Pancreas (tissue), 10 donors: ENCODE measurements around the gene TMEM176A. TPM values are rescaled to one million over a fixed set of nuclear protein-coding genes. Genes with fewer than 3 reads are reported as not detected.

Experiments used
- ATAC-seq, 4 donors: fragments of 200-7000 bp; cut with Tn5 transposase; one replicate each; pipeline versions ENCODE4 v1.8.0 to v1.9.1; 2020; ENCODE audit warnings: mild to moderate bottlenecking in 4 of 4, moderate library complexity in 4 of 4
- DNase-seq, 6 donors: peaks; one replicate each; pipeline ENCODE4 v3.0.0-alpha.2; 2020
- FAIRE-seq: peaks from 2 replicates; lab custom pipeline; 2012; peaks lifted over from hg19 to GRCh38; lab: Jason Lieb, UNC
- H3K27ac ChIP-seq, 4 donors: fragments of 200-600 bp; sonication (generic); 1 replicate in 3 of 4; 2 replicates in 1 of 4; pipeline versions ENCODE4 v1.5.0 to v1.8.0; 2020
- H3K27me3 ChIP-seq, 4 donors: fragments of 200-600 bp; one replicate each; pipeline ENCODE4 v1.8.0; 2021
- H3K36me3 ChIP-seq, 3 donors: fragments of 200-600 bp; sonication (generic) in 1 of 3; one replicate each; pipeline versions ENCODE4 v1.5.0 to v1.8.0; 2020 to 2021
- H3K4me1 ChIP-seq, 3 donors: fragments of 200-600 bp; one replicate each; pipeline ENCODE4 v1.8.0; 2021
- H3K4me3 ChIP-seq, 4 donors: fragments of 200-600 bp; sonication (generic) in 2 of 4; one replicate each; pipeline versions ENCODE4 v1.5.0 to v1.8.0; 2020 to 2021
- H3K9me3 ChIP-seq, 4 donors: fragments of 200-600 bp; one replicate each; pipeline ENCODE4 v1.8.0; 2021
- WGBS, 2 donors: extraction: QIAGEN DNeasy Blood & Tissue Kit; methylation state at CpG; one replicate each; pipeline ENCODE4 v1.1.7; 2013; 5-methylcytosine and 5-hydroxymethylcytosine counted together
- intact Hi-C, 3 donors: fragments of 100-400 bp; cut with DNase I; formaldehyde crosslinking; loops; one replicate each; pipeline versions ENCODE4 v1.11.1 to v1.14.2; 2022
- polyA plus RNA-seq, 2 donors: library from polyadenylated mRNA; stranded (reverse); fragments of 200-250 nt; gene quantifications; one replicate each; pipeline ENCODE4 v1.2.3, GENCODE V29; 2013
- total RNA-seq, 6 donors: library from RNA; stranded (reverse); fragmentation: NEBNext Ultra II Directional in 4 of 6; extraction: Animal tissue kit (Norgen Biotek cat#: 25700) in 4 of 6; gene quantifications; one replicate each; pipeline versions ENCODE4 v1.2.1 to v1.2.4, GENCODE V29; 2021 to 2023
- TF ChIP-seq, protein P1 (sequence below), 4 donors: fragments of 200-600 bp; sonication (generic) in 3 of 4; IDR thresholded peaks; one replicate each; pipeline versions ENCODE4 v1.5.0 to v1.8.0; 2021; ENCODE audit warnings: antibody characterized with exemption in 4 of 4
- donor health status: healthy with polysubstance abuse.
- donor health status: DM: no; HTN: no; CAD: no; lungs with moderate emphysema.
- donor health status: DM: no; HTN: no; CAD: no.
- donor health status: control.
- donor health status: control.
- donor health status: Bipolar disorder and iron deficiency.
- donor health status: DM: yes; HTN: yes; CAD: no.
- donor health status: DM: no; HTN: no; CAD: no.
- donor health status: DM: no; HTN: no; CAD: no.
- donor health status: DM: yes; HTN: yes; CAD: no.

Gene TMEM176A
- total and polyA plus RNA-seq, 8 donors: 13.8 to 66.9 (median 18.5) TPM

DNA sequence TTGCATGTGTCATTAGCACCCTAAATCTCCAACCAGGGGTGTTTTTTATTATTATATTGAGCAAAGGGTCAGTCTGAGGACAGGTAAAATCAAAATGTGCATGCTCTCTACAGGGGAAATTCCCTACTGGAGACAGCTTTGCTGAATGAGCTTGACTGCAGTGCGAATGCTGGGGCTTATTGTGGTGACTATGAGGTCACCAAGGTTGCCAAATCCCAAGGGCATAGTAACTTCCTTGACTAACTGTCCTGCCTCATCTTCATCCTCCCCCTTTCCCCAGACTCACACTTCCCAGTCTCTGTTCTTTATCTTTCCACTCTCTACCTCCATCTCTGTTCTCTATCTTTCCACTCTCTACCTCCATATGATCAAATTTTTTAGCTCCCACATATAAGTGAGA lies 28.9 kb downstream of the TMEM176A start:
- H3K4me3 ChIP-seq: no peak overlapping the region
- WGBS, 2 donors: 65 to 78% methylated on average over 1 of the region's 1 CpG
- no peak for FAIRE-seq

DNA sequence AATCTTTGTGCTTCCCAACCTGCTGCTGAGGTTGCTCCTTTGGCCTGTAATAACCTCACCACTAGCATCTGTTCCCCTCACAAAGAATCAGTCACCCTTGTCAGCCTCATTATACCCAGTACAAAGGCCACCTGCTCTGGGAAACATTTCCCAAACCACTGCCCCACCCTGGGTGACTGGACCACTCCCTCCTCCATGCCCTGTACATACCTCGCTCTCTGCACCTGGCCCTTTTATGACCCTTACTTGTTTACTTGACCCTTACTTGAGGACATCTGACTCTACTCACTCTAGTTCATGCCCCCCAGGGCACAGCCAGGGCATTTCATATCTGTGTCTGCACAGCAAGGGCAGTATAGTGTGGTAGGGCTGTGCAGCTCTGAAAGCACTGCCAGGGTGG lies 30.4 kb downstream of the TMEM176A start:
- Histone ChIP-seq H3K4me1 (no peaks in the 10 kb centered on the region), H3K9me3 (no peaks in the 10 kb centered on the region), H3K27ac (no peak overlapping the region), H3K4me3 (no peak overlapping the region), H3K27me3 (peaks cover 0 to 3% (median 0%) of the 10 kb centered on the region in 4 donors), H3K36me3 (no peaks in the 10 kb centered on the region)
- FAIRE-seq (no peak), ATAC-seq (no peak), DNase-seq (no peak)
- intact Hi-C loops: no loop called here
- WGBS, 2 donors: 37 to 84% methylated on average over 1 of the region's 1 CpG
- TF ChIP-seq, protein P1, sequence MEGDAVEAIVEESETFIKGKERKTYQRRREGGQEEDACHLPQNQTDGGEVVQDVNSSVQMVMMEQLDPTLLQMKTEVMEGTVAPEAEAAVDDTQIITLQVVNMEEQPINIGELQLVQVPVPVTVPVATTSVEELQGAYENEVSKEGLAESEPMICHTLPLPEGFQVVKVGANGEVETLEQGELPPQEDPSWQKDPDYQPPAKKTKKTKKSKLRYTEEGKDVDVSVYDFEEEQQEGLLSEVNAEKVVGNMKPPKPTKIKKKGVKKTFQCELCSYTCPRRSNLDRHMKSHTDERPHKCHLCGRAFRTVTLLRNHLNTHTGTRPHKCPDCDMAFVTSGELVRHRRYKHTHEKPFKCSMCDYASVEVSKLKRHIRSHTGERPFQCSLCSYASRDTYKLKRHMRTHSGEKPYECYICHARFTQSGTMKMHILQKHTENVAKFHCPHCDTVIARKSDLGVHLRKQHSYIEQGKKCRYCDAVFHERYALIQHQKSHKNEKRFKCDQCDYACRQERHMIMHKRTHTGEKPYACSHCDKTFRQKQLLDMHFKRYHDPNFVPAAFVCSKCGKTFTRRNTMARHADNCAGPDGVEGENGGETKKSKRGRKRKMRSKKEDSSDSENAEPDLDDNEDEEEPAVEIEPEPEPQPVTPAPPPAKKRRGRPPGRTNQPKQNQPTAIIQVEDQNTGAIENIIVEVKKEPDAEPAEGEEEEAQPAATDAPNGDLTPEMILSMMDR (IDR thresholded peaks at IDR 0.05): no peak

More for the DNA sequence above, 28.9 kb downstream of the TMEM176A start:
- no peaks in the 10 kb centered on the region for H3K9me3 ChIP-seq
- no peak for ATAC-seq
- intact Hi-C loops: no loop called here
- peaks cover 0 to 3% (median 0%) of the 10 kb centered on the region in 4 donors for H3K27me3 ChIP-seq
- no peaks in the 10 kb centered on the region for H3K36me3 ChIP-seq
- no peak for DNase-seq
- TF ChIP-seq, protein P1 (IDR thresholded peaks at IDR 0.05): no peak
- no peaks in the 10 kb centered on the region for H3K4me1 ChIP-seq
- H3K27ac ChIP-seq: no peak overlapping the region

DNA sequence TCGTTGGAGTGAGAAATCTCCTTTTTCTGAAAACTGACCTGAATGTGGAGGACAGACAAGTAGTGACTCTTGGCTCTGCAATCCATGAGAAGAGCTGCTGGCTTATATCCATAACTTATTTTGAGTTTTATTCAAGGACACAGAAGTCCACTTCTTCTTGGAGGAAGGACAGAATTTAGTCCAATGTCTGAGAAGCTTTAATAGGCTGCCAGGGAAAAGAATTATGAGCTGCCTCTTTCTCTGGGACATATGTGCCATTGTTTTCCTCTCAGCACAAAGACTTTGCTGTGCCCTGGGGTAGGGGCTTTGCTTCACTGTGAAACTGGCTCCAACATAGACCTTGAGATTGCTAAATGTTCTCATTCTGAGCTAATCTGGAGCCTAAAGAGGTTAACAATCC lies 31.3 kb downstream of the TMEM176A start:
- no peaks in the 10 kb centered on the region for H3K9me3 ChIP-seq
- WGBS, 2 donors: 59 to 65% methylated on average over 1 of the region's 1 CpG
- H3K4me1 ChIP-seq: no peaks in the 10 kb centered on the region
- peaks cover 0 to 3% (median 0%) of the 10 kb centered on the region in 4 donors for H3K27me3 ChIP-seq
- ATAC-seq (no peak), DNase-seq (no peak), FAIRE-seq (no peak)
- TF ChIP-seq, protein P1 (IDR thresholded peaks at IDR 0.05): no peak
- intact Hi-C loops: no loop called here
- no peaks in the 10 kb centered on the region for H3K36me3 ChIP-seq
- H3K4me3 ChIP-seq: no peak overlapping the region
- no peak overlapping the region for H3K27ac ChIP-seq

DNA sequence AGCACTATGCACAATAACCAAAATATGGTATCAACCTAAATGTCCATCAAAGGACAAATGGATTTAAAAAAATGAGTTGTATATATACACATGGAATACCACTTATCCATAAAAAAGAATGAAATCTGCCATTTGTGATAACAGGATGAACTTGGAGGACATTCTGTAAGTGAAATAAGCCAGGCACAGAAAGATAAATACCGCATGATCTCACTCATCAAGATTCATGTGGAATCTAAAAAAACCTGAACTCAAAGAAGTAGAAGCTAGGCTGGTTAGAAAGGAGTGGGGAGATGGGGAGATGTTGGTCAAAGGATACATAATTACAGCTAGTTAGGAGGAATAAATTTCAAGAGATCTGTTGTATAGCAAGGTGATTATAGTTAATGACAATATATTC lies 34.5 kb downstream of the TMEM176A start:
- TF ChIP-seq, protein P1 (IDR thresholded peaks at IDR 0.05): no peak
- no peaks in the 10 kb centered on the region for H3K4me1 ChIP-seq
- H3K27me3 ChIP-seq: peaks cover 0 to 3% (median 0%) of the 10 kb centered on the region in 4 donors
- WGBS, 2 donors: 57 to 71% methylated on average over 1 of the region's 1 CpG
- intact Hi-C loops: no loop called here
- no peak for FAIRE-seq
- no peak for ATAC-seq
- H3K36me3 ChIP-seq: no peaks in the 10 kb centered on the region
- no peaks in the 10 kb centered on the region for H3K9me3 ChIP-seq
- no peak for DNase-seq
- no peak overlapping the region for H3K4me3 ChIP-seq
- no peak overlapping the region for H3K27ac ChIP-seq

DNA sequence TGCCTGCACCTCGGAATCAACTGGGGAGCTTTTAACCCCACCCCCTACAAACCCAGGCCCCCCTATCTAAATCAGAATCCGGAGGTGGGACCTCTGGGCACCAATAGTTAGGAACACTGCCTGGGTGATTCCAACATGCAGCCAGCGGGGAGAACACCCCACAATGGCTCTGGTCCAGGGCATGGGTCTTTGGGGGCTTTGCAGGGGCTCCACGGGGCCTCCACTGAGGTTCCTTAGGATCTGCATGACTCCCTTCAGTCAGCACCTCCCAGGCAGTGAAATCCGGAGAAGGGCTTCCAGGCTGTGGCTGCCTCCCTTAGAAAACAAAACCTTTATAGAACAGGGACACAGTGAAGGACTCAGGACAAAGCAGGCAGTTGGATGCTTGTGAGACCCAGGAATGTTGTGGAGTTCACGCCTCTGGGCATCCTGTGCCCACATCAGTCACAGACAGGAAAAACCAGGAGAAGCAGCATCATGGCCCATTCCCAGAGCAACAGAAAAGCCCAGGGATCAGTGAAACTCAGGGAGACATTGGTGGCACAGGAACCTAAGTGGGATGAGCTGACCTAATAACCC lies 35.2 kb downstream of the TMEM176A start:
- TF ChIP-seq, protein P1 (IDR thresholded peaks at IDR 0.05): no peak
- FAIRE-seq (no peak), ATAC-seq (no peak), DNase-seq (no peak)
- H3K27me3 ChIP-seq: peaks cover 0 to 3% (median 0%) of the 10 kb centered on the region in 4 donors
- no peaks in the 10 kb centered on the region for H3K9me3 ChIP-seq
- WGBS, 2 donors: 53 to 64% methylated on average over 6 of the region's 6 CpGs
- H3K4me3 ChIP-seq: no peak overlapping the region
- intact Hi-C loops: no loop called here
- H3K27ac ChIP-seq: no peak overlapping the region
- no peaks in the 10 kb centered on the region for H3K4me1 ChIP-seq
- no peaks in the 10 kb centered on the region for H3K36me3 ChIP-seq
